ENCODE data around the gene AGK.
A peak's percentile ranks its signal among the peaks of the same experiment; 100 is the strongest.

AGK gene

GRCh38 chr7:141699860-141700259, 148.7 kb downstream of the AGK start:
- no peaks in the 10 kb centered on the region for H3K27me3 Mint-ChIP-seq
- peaks cover 64% of the 10 kb centered on the region for H3K4me1 Mint-ChIP-seq
- ATAC-seq (replicated peaks; ENCODE audit: extremely low read depth, poor library complexity, severe bottlenecking) (no peak), DNase-seq (ENCODE audit: low spot score in 2 of 2) (no peak)
- H3K36me3 Mint-ChIP-seq (ENCODE audit: insufficient read depth) = peaks cover 15% of the 10 kb centered on the region
- H3K4me3 Mint-ChIP-seq = peak overlapping the region; percentile 88
- peak overlapping the region; percentile 93 for H3K27ac Mint-ChIP-seq (ENCODE audit: low read depth)
- H3K9me3 Mint-ChIP-seq = no peaks in the 10 kb centered on the region

- H3K36me3 Mint-ChIP-seq (ENCODE audit: insufficient read depth) = peaks cover 13% of the 10 kb centered on the region
- DNase-seq (ENCODE audit: low spot score in 2 of 2) (no peak), ATAC-seq (replicated peaks; ENCODE audit: extremely low read depth, poor library complexity, severe bottlenecking) (no peak)
- H3K4me3 Mint-ChIP-seq = peak overlapping the region; percentile 88
- H3K27me3 Mint-ChIP-seq = no peaks in the 10 kb centered on the region
- H3K4me1 Mint-ChIP-seq = peaks cover 59% of the 10 kb centered on the region
- peak overlapping the region; percentile 93 for H3K27ac Mint-ChIP-seq (ENCODE audit: low read depth)
- no peaks in the 10 kb centered on the region for H3K9me3 Mint-ChIP-seq
Observed at GRCh38 chr7:141700296-141700847, 149.2 kb downstream of the AGK start.

GRCh38 chr7:141700848-141701371, 149.7 kb downstream of the AGK start:
- no peak for DNase-seq (ENCODE audit: low spot score in 2 of 2)
- Mint-ChIP-seq H3K9me3 (no peaks in the 10 kb centered on the region), H3K4me3 (peak overlapping the region; percentile 88), H3K4me1 (peaks cover 53% of the 10 kb centered on the region), H3K36me3 (ENCODE audit: insufficient read depth) (peaks cover 13% of the 10 kb centered on the region), H3K27ac (ENCODE audit: low read depth) (peak overlapping the region; percentile 93), H3K27me3 (no peaks in the 10 kb centered on the region)
- no peak for ATAC-seq (replicated peaks; ENCODE audit: extremely low read depth, poor library complexity, severe bottlenecking)

GRCh38 chr7:141701489-141702046, 150.4 kb downstream of the AGK start:
- peak; percentile 94 for ATAC-seq (replicated peaks; ENCODE audit: extremely low read depth, poor library complexity, severe bottlenecking)
- peak overlapping the region; percentile 93 for H3K27ac Mint-ChIP-seq (ENCODE audit: low read depth)
- DNase-seq (ENCODE audit: low spot score in 2 of 2) = peak; percentile 53 to 77
- no peaks in the 10 kb centered on the region for H3K9me3 Mint-ChIP-seq
- H3K36me3 Mint-ChIP-seq (ENCODE audit: insufficient read depth) = peaks cover 13% of the 10 kb centered on the region
- no peaks in the 10 kb centered on the region for H3K27me3 Mint-ChIP-seq
- peaks cover 49% of the 10 kb centered on the region for H3K4me1 Mint-ChIP-seq
- peak overlapping the region; percentile 88 for H3K4me3 Mint-ChIP-seq

- Mint-ChIP-seq H3K27me3 (no peaks in the 10 kb centered on the region), H3K9me3 (no peaks in the 10 kb centered on the region), H3K27ac (ENCODE audit: low read depth) (peak within 1 kb of the TSS; percentile 93), H3K4me3 (peak within 1 kb of the TSS; percentile 88), H3K4me1 (peaks cover 47% of the 10 kb centered on the region), H3K36me3 (ENCODE audit: insufficient read depth) (peaks cover 13% of the 10 kb centered on the region)
- ATAC-seq (replicated peaks; ENCODE audit: extremely low read depth, poor library complexity, severe bottlenecking) (peak; percentile 76), DNase-seq (ENCODE audit: low spot score in 2 of 2) (peak; percentile 28 to 36)
Observed at GRCh38 chr7:141702047-141702567, 150.9 kb downstream of the AGK start, which contains the start of gene DENND11. TSS of gene DENND11 (minus strand) at chr7:141702166. CDS start at chr7:141702153, 13 bp downstream.

GRCh38 chr7:141702892-141703291, 151.7 kb downstream of the AGK start:
- Mint-ChIP-seq H3K27ac (ENCODE audit: low read depth) (peak overlapping the region; percentile 80), H3K4me3 (no peak overlapping the region), H3K9me3 (no peaks in the 10 kb centered on the region), H3K27me3 (no peaks in the 10 kb centered on the region), H3K36me3 (ENCODE audit: insufficient read depth) (peaks cover 13% of the 10 kb centered on the region), H3K4me1 (peaks cover 39% of the 10 kb centered on the region)
- DNase-seq (ENCODE audit: low spot score in 2 of 2) (no peak), ATAC-seq (replicated peaks; ENCODE audit: extremely low read depth, poor library complexity, severe bottlenecking) (no peak)

- DNase-seq (ENCODE audit: low spot score in 2 of 2) = no peak
- Mint-ChIP-seq H3K4me1 (peaks cover 27% of the 10 kb centered on the region), H3K4me3 (no peak overlapping the region), H3K27me3 (no peaks in the 10 kb centered on the region), H3K36me3 (ENCODE audit: insufficient read depth) (peaks cover 10% of the 10 kb centered on the region), H3K9me3 (no peaks in the 10 kb centered on the region), H3K27ac (ENCODE audit: low read depth) (no peak overlapping the region)
- ATAC-seq (replicated peaks; ENCODE audit: extremely low read depth, poor library complexity, severe bottlenecking) = no peak
Observed at GRCh38 chr7:141704112-141704511, 152.9 kb downstream of the AGK start.

GRCh38 chr7:141704741-141705140, 153.5 kb downstream of the AGK start:
- Mint-ChIP-seq H3K4me3 (no peak overlapping the region), H3K36me3 (ENCODE audit: insufficient read depth) (peaks cover 10% of the 10 kb centered on the region), H3K27me3 (no peaks in the 10 kb centered on the region), H3K27ac (ENCODE audit: low read depth) (no peak overlapping the region), H3K4me1 (peaks cover 21% of the 10 kb centered on the region), H3K9me3 (no peaks in the 10 kb centered on the region)
- ATAC-seq (replicated peaks; ENCODE audit: extremely low read depth, poor library complexity, severe bottlenecking) = no peak
- no peak for DNase-seq (ENCODE audit: low spot score in 2 of 2)
